Endodermal cell (in vitro differentiated cells): ENCODE results near the gene PRODH2. TPM values are rescaled to one million over a fixed set of nuclear protein-coding genes. Genes with fewer than 3 reads are reported as not detected.
A peak's percentile ranks its signal among the peaks of the same experiment; 100 is the strongest.

Experiments
- DNase-seq: peaks from one replicate; pipeline ENCODE4 v3.0.0-alpha.2; 2017
- H3K27ac ChIP-seq: 2 replicates; pipeline ENCODE4 v1.5.1; 2013; ENCODE audit warnings: mild to moderate bottlenecking, low read depth, low read length, moderate library complexity
- H3K27me3 ChIP-seq: 2 replicates; pipeline ENCODE4 v1.6.1; 2013; ENCODE audit warnings: mild to moderate bottlenecking, low read length, moderate library complexity; ENCODE audit not compliant: insufficient read depth, control insufficient read depth, poor library complexity, severe bottlenecking
- H3K36me3 ChIP-seq: 2 replicates; pipeline ENCODE4 v1.7.0; 2013; ENCODE audit warnings: mild to moderate bottlenecking, low read length, moderate library complexity; ENCODE audit not compliant: control insufficient read depth, insufficient read depth
- H3K4me1 ChIP-seq: one replicate; pipeline ENCODE4 v1.7.0; 2013; ENCODE audit warnings: low read length; ENCODE audit not compliant: control insufficient read depth, insufficient read depth
- H3K4me3 ChIP-seq: 2 replicates; pipeline ENCODE4 v1.5.1; 2013; ENCODE audit warnings: mild to moderate bottlenecking, low read length, moderate library complexity
- H3K9ac ChIP-seq: 2 replicates; pipeline ENCODE4 v1.6.1; 2013; ENCODE audit warnings: mild to moderate bottlenecking, low read length, moderate library complexity; ENCODE audit not compliant: poor library complexity, severe bottlenecking; ENCODE audit errors: extremely low read depth
- H3K9me3 ChIP-seq: 2 replicates; pipeline ENCODE4 v1.6.1; 2013; ENCODE audit warnings: mild to moderate bottlenecking, low read length, moderate library complexity; ENCODE audit not compliant: control insufficient read depth
- H3K27ac Mint-ChIP-seq: 2 replicates; pipeline ENCODE4 v1.8.0; 2020; ENCODE audit warnings: mixed read lengths
- H3K27me3 Mint-ChIP-seq: 2 replicates; pipeline ENCODE4 v1.8.0; 2021; ENCODE audit warnings: mild to moderate bottlenecking, mixed read lengths; ENCODE audit not compliant: insufficient read depth
- H3K36me3 Mint-ChIP-seq: 2 replicates; pipeline ENCODE4 v1.8.0; 2020; ENCODE audit warnings: low read depth, mixed read lengths
- H3K4me1 Mint-ChIP-seq: 2 replicates; pipeline ENCODE4 v1.8.0; 2020; ENCODE audit warnings: mixed read lengths
- H3K4me3 Mint-ChIP-seq: 2 replicates; pipeline ENCODE4 v1.8.0; 2020; ENCODE audit warnings: mild to moderate bottlenecking, moderate library complexity, mixed read lengths
- H3K9me3 Mint-ChIP-seq: 2 replicates; pipeline ENCODE4 v1.8.0; 2020; ENCODE audit warnings: mild to moderate bottlenecking, mixed read lengths
- WGBS, 2 experiments: methylation state at CpG; one replicate each; pipeline versions ENCODE4 v1.1.5 to v1.1.7; 2013; ENCODE audit warnings: missing lambda C conversion rate in 2 of 2, mixed read lengths in 1 of 2; ENCODE audit not compliant: insufficient coverage in 1 of 2, insufficient read length in 1 of 2; 5-methylcytosine and 5-hydroxymethylcytosine counted together
- total RNA-seq, 2 donors: library from RNA; stranded (reverse); fragmentation: NEBNext Ultra II Directional in 1 of 2; extraction: Animal tissue kit (Norgen Biotek cat#: 25700) in 1 of 2; gene quantifications; 2 replicates in 1 of 2; 3 replicates in 1 of 2; pipeline ENCODE4 v1.2.1, GENCODE V29; 2021
- TF ChIP-seq, protein P1 (sequence below): fragments of 200-600 bp; sonication (generic); conservative IDR thresholded peaks from 2 replicates; pipeline ENCODE4 v1.5.0; 2021; ENCODE audit warnings: antibody characterized with exemption, mild to moderate bottlenecking

Gene PRODH2
- total RNA-seq, 2 donors from 2014 or later = 1.0 to 1.5 TPM

DNA sequence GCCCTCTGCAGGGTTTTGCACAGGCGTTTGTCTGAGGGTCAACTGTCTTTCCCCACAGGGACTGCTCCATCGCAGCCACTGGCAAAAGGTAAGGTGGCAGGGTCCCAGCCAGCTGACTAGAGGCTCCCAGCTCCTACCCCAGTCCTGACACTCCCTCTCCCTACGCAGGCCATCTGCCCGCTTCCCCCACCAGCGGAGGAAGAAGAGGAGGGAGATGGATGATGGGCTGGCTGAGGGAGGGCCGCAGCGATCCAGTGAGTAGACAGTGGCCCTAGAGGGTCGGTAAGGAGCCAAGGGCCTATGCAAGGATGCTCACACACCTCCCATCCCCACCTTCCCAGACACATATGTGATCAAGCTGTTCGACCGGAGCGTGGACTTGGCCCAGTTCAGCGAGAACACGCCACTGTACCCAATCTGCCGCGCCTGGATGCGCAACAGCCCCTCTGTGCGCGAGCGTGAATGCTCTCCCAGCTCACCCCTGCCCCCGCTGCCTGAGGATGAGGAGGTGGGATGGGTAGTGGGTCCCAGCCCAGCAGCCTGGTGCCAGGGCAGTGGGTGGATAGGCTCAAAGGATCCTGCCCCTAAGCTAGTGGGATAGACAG lies 59.8 kb downstream of the PRODH2 start:
- Histone ChIP-seq H3K36me3 (peaks cover 5% of the 10 kb centered on the region), H3K4me3 (no peak overlapping the region), H3K27me3 (peaks cover 7% of the 10 kb centered on the region), H3K9ac (no peak overlapping the region), H3K9me3 (no peaks in the 10 kb centered on the region), H3K4me1 (no peaks in the 10 kb centered on the region), H3K27ac (no peak overlapping the region)
- H3K4me1 Mint-ChIP-seq = peaks cover 11% of the 10 kb centered on the region
- H3K27ac Mint-ChIP-seq = no peak overlapping the region
- TF ChIP-seq, protein P1, sequence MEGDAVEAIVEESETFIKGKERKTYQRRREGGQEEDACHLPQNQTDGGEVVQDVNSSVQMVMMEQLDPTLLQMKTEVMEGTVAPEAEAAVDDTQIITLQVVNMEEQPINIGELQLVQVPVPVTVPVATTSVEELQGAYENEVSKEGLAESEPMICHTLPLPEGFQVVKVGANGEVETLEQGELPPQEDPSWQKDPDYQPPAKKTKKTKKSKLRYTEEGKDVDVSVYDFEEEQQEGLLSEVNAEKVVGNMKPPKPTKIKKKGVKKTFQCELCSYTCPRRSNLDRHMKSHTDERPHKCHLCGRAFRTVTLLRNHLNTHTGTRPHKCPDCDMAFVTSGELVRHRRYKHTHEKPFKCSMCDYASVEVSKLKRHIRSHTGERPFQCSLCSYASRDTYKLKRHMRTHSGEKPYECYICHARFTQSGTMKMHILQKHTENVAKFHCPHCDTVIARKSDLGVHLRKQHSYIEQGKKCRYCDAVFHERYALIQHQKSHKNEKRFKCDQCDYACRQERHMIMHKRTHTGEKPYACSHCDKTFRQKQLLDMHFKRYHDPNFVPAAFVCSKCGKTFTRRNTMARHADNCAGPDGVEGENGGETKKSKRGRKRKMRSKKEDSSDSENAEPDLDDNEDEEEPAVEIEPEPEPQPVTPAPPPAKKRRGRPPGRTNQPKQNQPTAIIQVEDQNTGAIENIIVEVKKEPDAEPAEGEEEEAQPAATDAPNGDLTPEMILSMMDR = no peak
- H3K4me3 Mint-ChIP-seq = no peak overlapping the region
- no peaks in the 10 kb centered on the region for H3K9me3 Mint-ChIP-seq
- peaks cover under 1% of the 10 kb centered on the region for H3K36me3 Mint-ChIP-seq
- WGBS, 2 experiments = 93 to 98% methylated on average over 14 to 19 of the region's 20 CpGs
- peaks cover 25% of the 10 kb centered on the region for H3K27me3 Mint-ChIP-seq
- DNase-seq = no peak

- Histone ChIP-seq H3K4me1 (no peaks in the 10 kb centered on the region), H3K36me3 (peaks cover 9% of the 10 kb centered on the region), H3K4me3 (no peak overlapping the region), H3K27ac (no peak overlapping the region), H3K27me3 (peaks cover 7% of the 10 kb centered on the region), H3K9me3 (no peaks in the 10 kb centered on the region), H3K9ac (no peak overlapping the region)
- Mint-ChIP-seq H3K27ac (no peak overlapping the region), H3K27me3 (peaks cover 24% of the 10 kb centered on the region), H3K9me3 (no peaks in the 10 kb centered on the region), H3K4me1 (peaks cover 11% of the 10 kb centered on the region), H3K36me3 (peaks cover 2% of the 10 kb centered on the region), H3K4me3 (no peak overlapping the region)
- DNase-seq = no peak
- TF ChIP-seq, protein P1 = no peak
- WGBS, 2 experiments = 94 to 97% methylated on average over 5 to 13 of the region's 14 CpGs
Observed at GRCh38 chr19:35751839-35752745, 60.6 kb downstream of the PRODH2 start.

DNA sequence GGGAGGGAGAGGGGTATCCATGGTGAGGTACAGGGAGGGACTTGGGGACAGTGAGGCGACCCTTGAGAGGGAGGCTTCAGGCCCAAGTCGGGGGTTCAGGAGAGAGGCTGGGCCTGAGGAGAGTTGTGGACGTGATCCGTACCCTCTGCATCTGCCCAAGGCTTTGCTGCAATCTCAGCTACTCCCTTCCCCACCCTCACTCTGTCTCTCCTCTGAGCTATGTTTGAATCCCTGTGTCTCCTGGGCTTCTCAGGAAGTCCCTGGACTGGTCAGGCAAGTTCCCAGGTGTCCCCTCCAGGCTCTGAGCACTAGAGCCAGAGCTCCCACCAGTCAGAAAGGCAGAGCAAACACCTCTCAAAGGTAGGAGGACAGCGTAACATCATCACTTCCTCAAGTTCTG lies 62.5 kb downstream of the PRODH2 start:
- H3K36me3 Mint-ChIP-seq = peaks cover 2% of the 10 kb centered on the region
- peaks cover 12% of the 10 kb centered on the region for H3K4me1 Mint-ChIP-seq
- no peak overlapping the region for H3K27ac ChIP-seq
- H3K9ac ChIP-seq = no peak overlapping the region
- H3K9me3 ChIP-seq = no peaks in the 10 kb centered on the region
- peak overlapping the region; percentile 26 for H3K4me3 Mint-ChIP-seq
- H3K9me3 Mint-ChIP-seq = no peaks in the 10 kb centered on the region
- WGBS, 2 experiments = 85 to 95% methylated on average over 3 to 5 of the region's 5 CpGs
- no peaks in the 10 kb centered on the region for H3K4me1 ChIP-seq
- H3K27me3 Mint-ChIP-seq = peaks cover 10% of the 10 kb centered on the region
- peaks cover 4% of the 10 kb centered on the region for H3K27me3 ChIP-seq
- TF ChIP-seq, protein P1 = no peak
- H3K27ac Mint-ChIP-seq = no peak overlapping the region
- no peak overlapping the region for H3K4me3 ChIP-seq
- DNase-seq = no peak
- peaks cover 9% of the 10 kb centered on the region for H3K36me3 ChIP-seq

Other genes starting within 250 kb of the PRODH2 start
- gene ATP4A, start 249.2 kb downstream of the PRODH2 start, total RNA-seq = under 1 TPM in 1 of 2 donors, not detected in 1; 0.18 TPM
- not detected for gene PMIS2, start 226.7 kb downstream of the PRODH2 start, total RNA-seq
- gene HAUS5, start 200.1 kb downstream of the PRODH2 start, total RNA-seq = 10 to 100 TPM; 32.4 to 33.7 TPM
- 10 to 100 TPM; 81.1 to 89.2 TPM for gene RBM42, start 183.8 kb downstream of the PRODH2 start, total RNA-seq
- 1 to 10 TPM; 1.2 to 1.3 TPM for gene ETV2, start 171.1 kb downstream of the PRODH2 start, total RNA-seq
- 100 to 1,000 TPM; 401 to 445 TPM for gene COX6B1, start 164.5 kb downstream of the PRODH2 start, total RNA-seq
- gene UPK1A, start 146.3 kb downstream of the PRODH2 start, total RNA-seq = under 1 TPM; 0.37 to 0.46 TPM
- not detected for gene ZBTB32, start 108.3 kb downstream of the PRODH2 start, total RNA-seq
- gene KMT2B, start 94.8 kb downstream of the PRODH2 start, total RNA-seq = 10 to 100 TPM; 48.1 to 54.0 TPM
- gene IGFLR1, start 70.4 kb downstream of the PRODH2 start, total RNA-seq = 1 to 10 TPM; 4.6 to 7.1 TPM
- 10 to 100 TPM; 17.3 to 23.2 TPM for gene U2AF1L4, start 67.4 kb downstream of the PRODH2 start, total RNA-seq
- gene PSENEN, start 67.2 kb downstream of the PRODH2 start, total RNA-seq = 100 to 1,000 TPM; 101 to 109 TPM
- 1 to 10 TPM; 6.6 to 7.6 TPM for gene LIN37, start 64.3 kb downstream of the PRODH2 start, total RNA-seq
- gene HSPB6, start 55.8 kb downstream of the PRODH2 start, total RNA-seq = under 1 TPM; 0.33 to 0.90 TPM
- 10 to 100 TPM; 37.8 to 45.4 TPM for gene PROSER3, start 54.7 kb downstream of the PRODH2 start, total RNA-seq
- 10 to 100 TPM; 12.7 to 15.0 TPM for gene ARHGAP33, start 37.3 kb downstream of the PRODH2 start, total RNA-seq
- gene NPHS1, start 39.7 kb upstream of the PRODH2 start, total RNA-seq = under 1 TPM; 0.24 to 0.80 TPM
- 1 to 10 TPM; 1.4 to 2.3 TPM for gene KIRREL2, start 44.1 kb upstream of the PRODH2 start, total RNA-seq
- 10 to 100 TPM in 1 of 2 donors, 1 to 10 TPM in 1; 4.1 to 10.6 TPM for gene APLP1, start 55.7 kb upstream of the PRODH2 start, total RNA-seq
- gene NFKBID, start 87.7 kb upstream of the PRODH2 start, total RNA-seq = 10 to 100 TPM; 20.8 to 24.4 TPM
- 1 to 10 TPM; 1.3 to 1.5 TPM for gene HCST, start 89.7 kb upstream of the PRODH2 start, total RNA-seq
- gene TYROBP, start 95.5 kb upstream of the PRODH2 start, total RNA-seq = not detected
- 10 to 100 TPM; 18.7 to 24.3 TPM for gene LRFN3, start 123.5 kb upstream of the PRODH2 start, total RNA-seq
- gene SDHAF1, start 182.3 kb upstream of the PRODH2 start, total RNA-seq = 10 to 100 TPM; 12.9 to 14.1 TPM
- 10 to 100 TPM; 17.1 to 19.3 TPM for gene SYNE4, start 196.0 kb upstream of the PRODH2 start, total RNA-seq
- gene ALKBH6, start 201.4 kb upstream of the PRODH2 start, total RNA-seq = 10 to 100 TPM; 36.3 to 38.7 TPM
- 10 to 100 TPM; 12.6 to 19.7 TPM for gene CLIP3, start 220.0 kb upstream of the PRODH2 start, total RNA-seq
- gene THAP8, start 241.4 kb upstream of the PRODH2 start, total RNA-seq = 1 to 10 TPM; 6.7 to 8.9 TPM
- 10 to 100 TPM; 23.5 to 34.4 TPM for gene WDR62, start 242.1 kb upstream of the PRODH2 start, total RNA-seq